GM10248 (cell line): ENCODE results near the gene IRF2BPL.
A peak's percentile ranks its signal among the peaks of the same experiment; 100 is the strongest.

Experiments used
- CTCF ChIA-PET: fragments of 300-600 bp; sonication (Branson Sonifier 250); formaldehyde crosslinking; extraction: SDS; loops from one replicate; lab custom pipeline; 2021; ENCODE audit warnings: antibody characterized with exemption; lab: Yijun Ruan, JAX
- POLR2A ChIA-PET: fragments of 350-650 bp; sonication (Branson Sonifier 250); formaldehyde crosslinking; extraction: SDS; loops from one replicate; lab custom pipeline; 2020; ENCODE audit warnings: antibody characterized with exemption; lab: Yijun Ruan, JAX
- DNase-seq: peaks from one replicate; pipeline ENCODE4 v3.0.0; 2012; ENCODE audit errors: extremely low spot score
- TF ChIP-seq, protein P1 (sequence below): IDR thresholded peaks from 2 replicates; pipeline ENCODE4 v1.5.1; 2012; ENCODE audit warnings: mild to moderate bottlenecking, low read depth; ENCODE audit errors: extremely low read depth, missing control alignments, control extremely low read depth

Gene IRF2BPL

GRCh38 chr14:77036484-77037214, 8.1 kb upstream of the IRF2BPL start:
- no peak for DNase-seq
- ChIA-PET POLR2A (interaction anchor here (0.6 kb wide), 1 partner anchor 12 kb away, joined by 9 read pairs; no protein-coding TSS in a partner anchor), CTCF (interaction anchor here (0.7 to 3.4 kb wide), 9 partner anchors 8 to 123 kb away, joined by 3 to 15 read pairs (median 6); partner anchors contain the start of gene IRF2BPL)
- TF ChIP-seq, protein P1, sequence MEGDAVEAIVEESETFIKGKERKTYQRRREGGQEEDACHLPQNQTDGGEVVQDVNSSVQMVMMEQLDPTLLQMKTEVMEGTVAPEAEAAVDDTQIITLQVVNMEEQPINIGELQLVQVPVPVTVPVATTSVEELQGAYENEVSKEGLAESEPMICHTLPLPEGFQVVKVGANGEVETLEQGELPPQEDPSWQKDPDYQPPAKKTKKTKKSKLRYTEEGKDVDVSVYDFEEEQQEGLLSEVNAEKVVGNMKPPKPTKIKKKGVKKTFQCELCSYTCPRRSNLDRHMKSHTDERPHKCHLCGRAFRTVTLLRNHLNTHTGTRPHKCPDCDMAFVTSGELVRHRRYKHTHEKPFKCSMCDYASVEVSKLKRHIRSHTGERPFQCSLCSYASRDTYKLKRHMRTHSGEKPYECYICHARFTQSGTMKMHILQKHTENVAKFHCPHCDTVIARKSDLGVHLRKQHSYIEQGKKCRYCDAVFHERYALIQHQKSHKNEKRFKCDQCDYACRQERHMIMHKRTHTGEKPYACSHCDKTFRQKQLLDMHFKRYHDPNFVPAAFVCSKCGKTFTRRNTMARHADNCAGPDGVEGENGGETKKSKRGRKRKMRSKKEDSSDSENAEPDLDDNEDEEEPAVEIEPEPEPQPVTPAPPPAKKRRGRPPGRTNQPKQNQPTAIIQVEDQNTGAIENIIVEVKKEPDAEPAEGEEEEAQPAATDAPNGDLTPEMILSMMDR: no peak

DNA sequence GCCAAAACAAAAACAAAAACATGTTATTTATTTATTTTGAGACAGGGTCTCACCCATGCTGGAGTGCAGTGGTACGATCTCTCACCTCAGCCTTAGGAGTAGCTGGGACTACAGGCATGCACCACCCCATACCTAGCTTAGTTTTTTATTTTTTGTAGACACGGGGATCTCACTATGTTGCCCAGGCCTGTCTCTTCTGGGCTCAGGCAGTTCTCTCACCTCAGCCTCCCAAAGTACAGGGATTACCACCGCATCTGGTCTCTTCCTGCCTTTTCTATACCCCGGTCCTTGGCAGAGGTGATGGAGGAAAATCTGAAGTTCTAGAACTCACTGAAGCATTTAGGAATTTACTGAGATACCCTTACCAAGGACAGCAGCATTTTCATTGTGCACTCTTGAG, 6.8 kb upstream of the IRF2BPL start:
- CTCF ChIA-PET: interaction anchor here (1.3 to 3.4 kb wide), 3 partner anchors 18 to 122 kb away, joined by 3 to 15 read pairs (median 11); no protein-coding TSS in a partner anchor
- POLR2A ChIA-PET: interaction anchor here (0.8 kb wide), 1 partner anchor 73 kb away, joined by 5 read pairs; no protein-coding TSS in a partner anchor

GRCh38 chr14:77033622-77034589, 5.4 kb upstream of the IRF2BPL start:
- CTCF ChIA-PET: interaction anchor here (0.6 to 1.2 kb wide), 3 partner anchors 9 to 120 kb away, joined by 3 to 4 read pairs (median 3); no protein-coding TSS in a partner anchor
- POLR2A ChIA-PET: no interaction called here
- peak; percentile 86 for DNase-seq
- TF ChIP-seq, protein P1: no peak

More for the DNA sequence above, 6.8 kb upstream of the IRF2BPL start:
- DNase-seq: no peak
- TF ChIP-seq, protein P1: no peak

GRCh38 chr14:77032844-77033621, 4.5 kb upstream of the IRF2BPL start:
- TF ChIP-seq, protein P1: peak; percentile 26
- ChIA-PET CTCF (interaction anchor here (1.0 to 2.0 kb wide), 3 partner anchors 20 to 120 kb away, joined by 3 to 6 read pairs (median 4); no protein-coding TSS in a partner anchor), POLR2A (no interaction called here)
- DNase-seq: peak; percentile 77

- no peak for DNase-seq
- ChIA-PET CTCF (interaction anchor here (2.0 kb wide), 1 partner anchor 119 kb away, joined by 6 read pairs; no protein-coding TSS in a partner anchor), POLR2A (no interaction called here)
- TF ChIP-seq, protein P1: no peak
Measured at GRCh38 chr14:77032491-77032843, 4.0 kb upstream of the IRF2BPL start.
